ENCODE results near the gene CD44.

Gene CD44

GRCh38 chr11:35139722-35140282, 831 bp downstream of the CD44 start:
- DNase-seq (ENCODE audit: low read depth in 3 of 3) = no peak

- no peak for DNase-seq (ENCODE audit: low read depth in 3 of 3)
Measured at GRCh38 chr11:35141071-35141470, 2.1 kb downstream of the CD44 start.

GRCh38 chr11:35141571-35141971, 2.6 kb downstream of the CD44 start:
- DNase-seq (ENCODE audit: low read depth in 3 of 3) = no peak

GRCh38 chr11:35142481-35143075, 3.6 kb downstream of the CD44 start:
- peak in 1 of 3 experiments; percentile 58 for DNase-seq (ENCODE audit: low read depth in 3 of 3)

GRCh38 chr11:35143297-35144135, 4.5 kb downstream of the CD44 start:
- DNase-seq (ENCODE audit: low read depth in 3 of 3) = no peak

DNA sequence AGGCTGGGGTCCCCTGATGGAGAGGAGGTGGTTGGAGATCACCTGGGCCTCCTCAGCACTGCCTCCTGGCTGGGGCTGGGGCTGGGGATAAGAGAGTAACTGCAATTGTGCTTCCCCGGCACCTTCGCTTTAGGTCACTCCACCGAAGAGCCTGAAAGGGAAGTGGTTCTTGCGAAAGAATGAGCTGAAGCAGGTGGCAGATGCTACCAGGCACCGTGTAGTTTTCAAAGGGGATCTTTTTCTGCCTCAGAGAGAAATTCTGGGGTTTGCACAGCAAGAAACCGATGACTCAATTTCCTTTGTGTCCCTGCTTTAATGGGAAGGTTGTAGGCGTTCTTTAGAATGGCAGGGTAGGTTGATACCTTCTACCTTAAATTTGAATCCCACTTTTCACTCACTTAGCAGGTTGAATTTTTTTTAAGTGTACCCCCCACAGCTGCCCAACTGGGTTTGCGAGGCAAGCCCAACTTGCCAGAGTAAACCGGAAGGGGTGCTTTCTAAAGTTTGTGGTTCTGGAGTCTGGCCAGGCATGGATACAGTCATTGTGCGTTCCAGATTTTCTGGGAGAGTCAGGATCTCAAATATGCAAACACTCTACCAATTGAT, 5.3 kb downstream of the CD44 start:
- peak in 1 of 3 experiments; percentile 51 for DNase-seq (ENCODE audit: low read depth in 3 of 3)

GRCh38 chr11:35144806-35145205, 5.8 kb downstream of the CD44 start:
- DNase-seq (ENCODE audit: low read depth in 3 of 3) = no peak

DNA sequence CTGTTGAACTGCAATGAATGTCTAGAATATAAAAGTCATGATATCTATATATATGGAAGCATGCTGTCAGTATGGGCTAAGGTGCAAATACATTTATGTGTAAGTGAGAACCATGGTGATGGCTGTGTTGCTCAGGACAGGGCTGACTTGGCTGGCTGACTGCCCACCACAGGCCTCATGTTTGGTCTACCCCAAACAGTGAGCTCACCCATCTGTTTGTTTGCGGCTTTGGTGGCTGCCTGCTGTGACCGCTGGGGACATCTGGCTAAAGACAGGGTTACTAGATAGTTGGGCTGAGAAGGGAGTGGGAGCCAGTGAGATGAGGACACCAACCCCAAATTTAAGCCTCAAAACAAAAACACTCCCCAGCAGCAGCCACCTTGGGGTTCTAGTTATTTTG, 6.3 kb downstream of the CD44 start:
- DNase-seq (ENCODE audit: low read depth in 3 of 3) = no peak

GRCh38 chr11:35146074-35146521, 7.1 kb downstream of the CD44 start:
- peak; percentile 52 to 79 (median 76) for DNase-seq (ENCODE audit: low read depth in 3 of 3)

- no peak for DNase-seq (ENCODE audit: low read depth in 3 of 3)
Measured at GRCh38 chr11:35146711-35147110, 7.7 kb downstream of the CD44 start.

- no peak for DNase-seq (ENCODE audit: low read depth in 3 of 3)
Measured at GRCh38 chr11:35147235-35147634, 8.3 kb downstream of the CD44 start.

DNA sequence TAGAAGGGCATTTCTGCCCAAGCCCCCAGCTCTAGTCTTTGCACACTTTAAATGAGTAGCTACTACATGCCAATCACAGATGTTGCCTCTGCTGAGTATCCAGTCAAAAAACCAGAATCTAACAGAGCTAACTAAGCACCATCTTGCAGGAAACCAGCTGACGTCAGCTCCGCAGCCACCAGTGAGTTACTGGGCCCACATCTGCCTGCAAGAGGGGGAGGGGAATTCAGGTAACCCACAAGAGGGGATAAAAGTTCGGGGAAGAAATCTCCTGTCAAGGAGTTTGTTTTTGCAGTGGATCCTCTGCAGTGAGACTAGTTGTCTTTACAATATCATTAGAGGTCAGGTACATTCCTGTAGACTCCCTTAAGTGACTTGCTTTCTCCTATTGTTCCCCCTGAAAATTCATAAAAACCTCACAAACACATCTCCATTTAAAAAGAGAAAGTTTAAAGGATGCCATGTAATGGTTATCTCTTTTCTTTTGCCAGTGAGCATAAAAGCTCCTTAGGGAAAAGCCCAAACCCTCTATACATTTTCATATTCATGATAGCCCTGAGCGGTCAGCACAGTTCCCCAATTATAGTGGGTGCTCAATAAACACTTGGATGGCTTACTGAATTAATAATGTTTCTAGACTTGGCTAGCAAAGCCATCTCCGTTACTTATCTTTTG, 9.3 kb downstream of the CD44 start:
- DNase-seq (ENCODE audit: low read depth in 3 of 3) = no peak

DNA sequence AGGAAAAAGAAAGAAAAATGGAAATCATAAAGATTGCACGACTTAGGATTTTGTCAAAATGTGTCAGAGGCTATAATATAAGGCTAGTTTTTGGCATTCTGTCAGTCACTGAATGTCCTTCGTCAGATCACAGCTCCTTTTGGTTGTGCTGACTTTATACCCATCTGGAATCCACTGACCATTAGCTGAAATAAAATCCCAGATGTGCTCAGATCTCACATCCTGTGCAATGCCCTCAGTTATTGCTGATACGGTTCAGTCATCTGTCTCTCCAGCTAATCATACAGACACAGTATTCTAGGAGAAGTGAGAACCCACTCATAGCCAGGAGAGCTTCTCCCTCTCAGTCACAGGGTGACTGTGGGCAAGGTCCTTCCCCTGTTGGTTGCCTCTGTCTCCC, 11.5 kb downstream of the CD44 start:
- no peak for DNase-seq (ENCODE audit: low read depth in 3 of 3)

GRCh38 chr11:35151241-35151640, 12.3 kb downstream of the CD44 start:
- DNase-seq (ENCODE audit: low read depth in 3 of 3) = no peak

DNA sequence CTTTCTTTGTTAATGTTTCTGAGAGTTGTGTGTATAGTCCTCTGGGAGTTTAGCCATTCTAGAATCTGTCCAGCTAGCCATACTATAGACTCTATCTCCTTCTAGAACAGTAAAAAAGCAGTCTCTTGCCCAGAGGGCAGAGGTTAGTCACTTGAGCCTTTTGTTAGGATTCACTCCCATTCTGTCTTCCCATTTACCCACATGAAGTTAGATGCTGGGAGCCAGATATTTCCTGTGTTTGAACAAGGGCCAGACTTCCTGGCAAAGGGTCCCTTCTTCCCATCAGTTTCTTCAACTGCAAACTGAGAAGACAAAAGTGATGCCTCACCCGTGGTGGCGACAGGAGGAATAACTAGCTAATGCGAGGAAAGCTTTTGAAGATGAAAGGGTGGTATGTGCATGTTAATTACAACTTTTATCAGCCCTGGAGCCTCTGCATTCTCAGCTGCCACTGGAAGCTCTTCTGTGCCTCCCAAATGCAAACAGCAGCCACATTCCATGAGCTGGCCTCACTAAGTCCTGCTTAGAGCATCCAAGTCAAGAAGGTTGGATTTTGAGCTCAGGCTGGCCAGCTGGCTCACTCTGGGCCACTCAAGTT, 12.8 kb downstream of the CD44 start:
- no peak for DNase-seq (ENCODE audit: low read depth in 3 of 3)

DNA sequence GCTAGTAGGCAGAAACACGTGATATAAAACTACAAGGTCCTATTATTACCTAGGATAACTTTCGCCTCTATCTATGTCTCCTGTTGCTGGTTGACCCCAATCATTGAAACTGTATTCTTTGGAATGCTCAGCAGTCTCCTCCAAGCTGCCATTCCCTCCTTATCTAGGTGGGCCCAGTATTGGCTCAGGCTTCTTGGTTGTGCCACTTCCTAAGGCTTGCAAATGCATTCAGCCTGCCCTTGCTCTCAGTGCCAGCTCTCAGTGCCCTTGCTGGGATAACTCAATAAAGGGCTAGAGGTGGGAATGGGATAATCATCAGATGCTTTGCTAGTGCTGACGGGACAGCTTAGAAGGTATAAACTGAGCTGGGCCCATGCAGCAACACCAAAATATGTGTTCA, 13.6 kb downstream of the CD44 start:
- DNase-seq (ENCODE audit: low read depth in 3 of 3) = no peak

DNA sequence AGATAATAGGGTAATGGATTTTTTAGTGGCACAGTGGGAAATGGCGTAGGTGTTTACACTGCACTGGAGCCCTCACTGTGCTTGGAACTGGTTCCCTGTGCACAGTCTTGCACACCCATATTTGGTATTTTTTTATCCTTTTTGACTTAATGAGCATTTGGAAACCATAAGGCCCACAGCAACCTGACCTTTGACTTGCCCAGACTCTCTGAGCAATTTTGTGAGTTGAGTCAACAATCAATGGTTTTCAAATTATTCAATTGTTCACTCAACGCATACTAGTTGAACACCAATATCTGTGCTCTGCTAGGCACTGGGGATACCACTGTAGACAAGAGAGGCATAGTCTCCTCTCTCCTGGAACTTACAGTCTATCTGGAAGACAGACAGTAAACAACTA, 14.3 kb downstream of the CD44 start:
- no peak for DNase-seq (ENCODE audit: low read depth in 3 of 3)

DNA sequence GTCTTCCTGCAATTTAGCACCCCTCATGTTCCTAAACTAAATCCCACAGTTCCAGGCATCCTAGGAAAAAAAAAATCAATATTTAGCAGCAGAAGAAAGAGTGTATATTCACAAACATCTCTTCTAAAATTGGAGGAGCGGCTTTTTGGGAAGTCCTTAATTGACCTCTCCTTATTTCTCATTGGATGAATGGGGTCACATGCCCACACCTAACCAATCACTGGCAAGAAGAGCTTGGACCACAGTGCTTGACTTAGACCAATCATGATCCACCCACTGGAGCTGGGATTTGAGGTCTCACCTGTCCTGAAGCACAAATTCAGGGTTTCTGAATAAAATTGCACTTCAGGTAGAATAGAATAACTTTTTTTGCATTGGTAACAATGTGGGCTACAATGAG, 16.0 kb downstream of the CD44 start:
- DNase-seq (ENCODE audit: low read depth in 3 of 3) = no peak

- DNase-seq (ENCODE audit: low read depth in 3 of 3) = no peak
Measured at GRCh38 chr11:35155677-35156076, 16.7 kb downstream of the CD44 start.

DNA sequence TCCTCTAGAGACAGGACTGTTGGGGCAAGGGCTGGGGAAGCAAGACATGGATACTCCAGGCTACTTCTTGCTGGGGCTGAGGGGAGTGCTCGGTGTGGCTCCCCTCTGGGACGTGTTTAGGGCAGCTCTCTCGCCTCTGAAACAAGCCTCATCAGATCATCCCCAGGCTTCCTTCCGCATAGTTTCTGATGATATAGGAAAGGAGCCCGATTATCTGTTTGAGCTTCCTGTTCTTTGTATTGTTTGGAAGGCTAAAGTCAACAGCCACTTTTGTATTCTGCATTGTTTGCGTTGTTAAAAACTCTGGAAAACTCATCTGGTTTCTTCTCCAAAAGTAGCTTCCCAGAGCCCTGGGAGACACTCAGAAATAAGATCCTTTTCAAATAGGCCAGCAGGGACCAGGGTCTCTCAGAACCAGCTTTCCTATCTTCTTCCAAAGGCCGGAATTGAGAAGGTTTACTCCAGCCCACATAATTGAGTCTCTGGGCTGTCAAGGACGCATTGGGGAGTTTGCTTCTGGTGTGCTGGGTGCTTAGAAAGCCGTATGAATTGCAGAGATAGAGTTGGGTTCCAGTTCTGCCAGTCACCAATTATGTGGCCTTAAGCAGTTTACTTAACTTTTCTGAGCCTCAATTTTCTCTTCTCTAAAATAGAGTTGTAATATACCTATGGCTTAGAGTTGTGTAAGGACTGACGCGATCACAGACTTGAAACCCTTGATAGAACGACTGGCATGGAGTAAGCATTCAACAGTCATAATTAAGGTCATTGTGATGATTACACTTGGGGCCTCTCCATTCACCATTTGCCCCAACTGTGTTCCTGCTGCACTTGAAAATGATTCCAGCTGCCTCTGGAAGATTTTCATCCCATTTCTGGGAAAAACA, 19.1 kb downstream of the CD44 start:
- DNase-seq (ENCODE audit: low read depth in 3 of 3) = no peak
